Vagina (tissue), 2 donors: ENCODE measurements around the gene ZNF717. TPM values are rescaled to one million over a fixed set of nuclear protein-coding genes. Genes with fewer than 3 reads are reported as not detected.

ENCODE experiments used
- DNase-seq, 2 donors: peaks; one replicate each; pipeline ENCODE4 v3.0.0-alpha.2; 2017; ENCODE audit errors: extremely low spot score in 2 of 2
- H3K27ac ChIP-seq: fragments of 200-600 bp; sonication (generic); one replicate; pipeline ENCODE4 v1.5.1; 2019
- H3K27me3 ChIP-seq: fragments of 200-600 bp; sonication (generic); one replicate; pipeline ENCODE4 v1.5.1; 2019
- H3K36me3 ChIP-seq, 2 donors: fragments of 200-600 bp; sonication (generic); one replicate each; pipeline ENCODE4 v1.5.1; 2017 to 2019
- H3K4me1 ChIP-seq: fragments of 200-600 bp; sonication (generic); one replicate; pipeline ENCODE4 v1.5.1; 2019
- H3K4me3 ChIP-seq, 2 donors: fragments of 200-600 bp; sonication (generic); 1 replicate in 1 of 2; 2 replicates in 1 of 2; pipeline ENCODE4 v1.5.1; 2016 to 2019
- H3K9me3 ChIP-seq: fragments of 200-600 bp; sonication (generic); one replicate; pipeline ENCODE4 v1.5.1; 2019
- POLR2A ChIP-seq, 2 donors: fragments of 450-650 bp; IDR thresholded peaks; one replicate each; pipeline ENCODE4 v1.6.1; 2017; ENCODE audit warnings: antibody characterized with exemption in 2 of 2, mild to moderate bottlenecking in 2 of 2, moderate library complexity in 2 of 2
- POLR2AphosphoS5 ChIP-seq, 2 donors: sonication (generic); formaldehyde crosslinking; IDR thresholded peaks; one replicate each; pipeline ENCODE4 v1.9.0; 2017; ENCODE audit warnings: antibody characterized with exemption in 2 of 2, mild to moderate bottlenecking in 2 of 2, low read depth in 1 of 2; ENCODE audit not compliant: insufficient read depth in 1 of 2
- intact Hi-C: fragments of 100-400 bp; cut with DNase I; formaldehyde crosslinking; loops from one replicate; pipeline ENCODE4 v1.15.1; 2023
- microRNA-seq: library from miRNA; unstranded; fragments of <30 nt; microRNA quantifications from one replicate; pipeline ENCODE4, GENCODE V29; 2017; ENCODE audit warnings: borderline number of aligned reads, borderline replicate concordance
- small RNA-seq: library from RNA; depleted of rRNA; stranded (forward); fragments of <200 nt; gene quantifications from one replicate; pipeline ENCODE3, GENCODE V24; 2016
- total RNA-seq: library from RNA; depleted of rRNA; stranded (reverse); fragments of >200 nt; gene quantifications from one replicate; pipeline ENCODE4 v1.2.3, GENCODE V29; 2016
- TF ChIP-seq, protein P1 (sequence below), 3 experiments: fragments of 450-650 bp in 2 of 3; fragments of 200-600 bp in 1 of 3; sonication (generic) in 1 of 3; IDR thresholded peaks; one replicate each; pipeline ENCODE4 v1.5.1; 2017 to 2019; ENCODE audit warnings: antibody characterized with exemption in 3 of 3, mild to moderate bottlenecking in 2 of 3, moderate library complexity in 2 of 3

The ZNF717 gene
- total RNA-seq, 1 donor from 2014 or later: 13.0 TPM

DNA sequence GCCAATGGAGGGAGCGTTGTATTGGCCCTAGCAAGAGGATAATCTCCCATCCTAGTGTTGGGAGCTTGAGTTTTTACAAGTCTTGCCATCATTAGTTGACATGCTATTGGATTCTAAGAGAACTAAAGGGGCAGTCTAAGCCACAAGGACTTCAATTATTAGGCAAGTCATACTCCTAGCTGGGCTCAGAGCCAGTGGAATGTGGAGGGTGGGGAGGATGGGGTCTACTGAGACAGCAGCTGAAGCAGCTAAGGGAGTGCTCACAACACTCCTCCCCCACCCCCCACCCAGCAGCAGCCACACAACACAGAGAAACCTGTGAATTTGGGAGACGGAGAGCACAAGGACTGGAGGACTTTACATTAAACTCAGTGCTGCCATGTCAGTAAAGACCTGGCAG, 93.3 kb downstream of the ZNF717 start:
- H3K36me3 ChIP-seq: no peaks in the 10 kb centered on the region
- no peaks in the 10 kb centered on the region for H3K27me3 ChIP-seq
- H3K4me3 ChIP-seq: no peak overlapping the region
- intact Hi-C loops: no loop called here
- DNase-seq: no peak
- no peaks in the 10 kb centered on the region for H3K9me3 ChIP-seq
- TF ChIP-seq POLR2A (IDR thresholded peaks at IDR 0.05): no peak
- no peak for TF ChIP-seq POLR2AphosphoS5 (IDR thresholded peaks at IDR 0.05; ENCODE audit: insufficient read depth in 1 of 2, low read depth in 1 of 2)
- TF ChIP-seq, protein P1, sequence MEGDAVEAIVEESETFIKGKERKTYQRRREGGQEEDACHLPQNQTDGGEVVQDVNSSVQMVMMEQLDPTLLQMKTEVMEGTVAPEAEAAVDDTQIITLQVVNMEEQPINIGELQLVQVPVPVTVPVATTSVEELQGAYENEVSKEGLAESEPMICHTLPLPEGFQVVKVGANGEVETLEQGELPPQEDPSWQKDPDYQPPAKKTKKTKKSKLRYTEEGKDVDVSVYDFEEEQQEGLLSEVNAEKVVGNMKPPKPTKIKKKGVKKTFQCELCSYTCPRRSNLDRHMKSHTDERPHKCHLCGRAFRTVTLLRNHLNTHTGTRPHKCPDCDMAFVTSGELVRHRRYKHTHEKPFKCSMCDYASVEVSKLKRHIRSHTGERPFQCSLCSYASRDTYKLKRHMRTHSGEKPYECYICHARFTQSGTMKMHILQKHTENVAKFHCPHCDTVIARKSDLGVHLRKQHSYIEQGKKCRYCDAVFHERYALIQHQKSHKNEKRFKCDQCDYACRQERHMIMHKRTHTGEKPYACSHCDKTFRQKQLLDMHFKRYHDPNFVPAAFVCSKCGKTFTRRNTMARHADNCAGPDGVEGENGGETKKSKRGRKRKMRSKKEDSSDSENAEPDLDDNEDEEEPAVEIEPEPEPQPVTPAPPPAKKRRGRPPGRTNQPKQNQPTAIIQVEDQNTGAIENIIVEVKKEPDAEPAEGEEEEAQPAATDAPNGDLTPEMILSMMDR (IDR thresholded peaks at IDR 0.05): no peak
- no peaks in the 10 kb centered on the region for H3K4me1 ChIP-seq
- H3K27ac ChIP-seq: no peak overlapping the region

DNA sequence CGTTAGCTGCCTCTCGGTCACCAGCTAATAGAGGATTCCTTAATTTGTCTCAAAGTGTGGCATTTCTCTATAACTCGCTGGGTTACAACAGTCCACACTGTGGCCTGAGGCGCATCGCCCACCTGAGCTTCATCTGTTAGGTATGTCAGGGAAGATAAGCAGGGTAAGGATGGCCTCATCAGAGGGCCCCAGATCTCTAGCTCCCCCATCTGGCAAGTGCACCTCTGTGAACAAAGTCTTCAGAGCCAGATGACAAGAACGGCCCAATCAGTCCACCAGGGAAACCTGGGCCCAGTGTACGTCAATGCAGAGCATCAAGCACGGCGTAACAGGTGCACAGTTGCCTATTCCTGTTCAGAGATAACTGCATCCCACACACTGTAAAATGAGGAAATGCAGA, 98.0 kb downstream of the ZNF717 start:
- H3K36me3 ChIP-seq: no peaks in the 10 kb centered on the region
- TF ChIP-seq POLR2AphosphoS5 (IDR thresholded peaks at IDR 0.05; ENCODE audit: insufficient read depth in 1 of 2, low read depth in 1 of 2) (no peak), POLR2A (IDR thresholded peaks at IDR 0.05) (no peak)
- TF ChIP-seq, protein P1 (IDR thresholded peaks at IDR 0.05): no peak
- DNase-seq: no peak
- H3K27me3 ChIP-seq: no peaks in the 10 kb centered on the region
- no peak overlapping the region for H3K4me3 ChIP-seq
- H3K27ac ChIP-seq: no peak overlapping the region
- intact Hi-C loops: no loop called here
- H3K9me3 ChIP-seq: no peaks in the 10 kb centered on the region
- no peaks in the 10 kb centered on the region for H3K4me1 ChIP-seq

Small RNA genes lying within 50 kb of the gene (microRNA-seq; reads per million reads assigned to microRNA genes)
- gene MIR4273: not detected

Small RNA genes lying within 50 kb of the gene (small RNA-seq; reads per million reads assigned to genes)
- gene MIR4273: not detected

Other genes starting within 250 kb of the ZNF717 start
- gene FRG2C, start 121.2 kb downstream of the ZNF717 start, total RNA-seq: not detected